Ascending aorta (tissue), 2 donors: Measurements from ENCODE around the gene DYNLT1. TPM values are rescaled to one million over a fixed set of nuclear protein-coding genes. Genes with fewer than 3 reads are reported as not detected.

Experiments used
- DNase-seq, 2 donors: peaks; one replicate each; pipeline ENCODE4 v3.0.0-alpha.2; 2019; ENCODE audit warnings: low spot score in 2 of 2
- H3K27ac ChIP-seq, 2 donors: fragments of 200-600 bp; sonication (generic); one replicate each; pipeline ENCODE4 v1.5.1; 2016 to 2017; ENCODE audit warnings: mild to moderate bottlenecking in 1 of 2
- H3K27me3 ChIP-seq: fragments of 200-600 bp; sonication (generic); one replicate; pipeline ENCODE4 v1.5.1; 2017
- H3K36me3 ChIP-seq, 2 donors: fragments of 200-600 bp; sonication (generic); one replicate each; pipeline ENCODE4 v1.5.1; 2016
- H3K4me1 ChIP-seq, 2 donors: fragments of 200-600 bp; sonication (generic); one replicate each; pipeline ENCODE4 v1.5.1; 2016 to 2017; ENCODE audit warnings: mild to moderate bottlenecking in 1 of 2
- H3K4me3 ChIP-seq, 2 donors: fragments of 200-600 bp; sonication (generic); one replicate each; pipeline ENCODE4 v1.5.1; 2016 to 2017; ENCODE audit warnings: mild to moderate bottlenecking in 1 of 2
- H3K9me3 ChIP-seq, 2 donors: fragments of 200-600 bp; sonication (generic); one replicate each; pipeline ENCODE4 v1.5.1; 2016
- intact Hi-C: fragments of 100-400 bp; cut with DNase I; formaldehyde crosslinking; loops from one replicate; pipeline ENCODE4 v1.15.1; 2023
- total RNA-seq: library from RNA; depleted of rRNA; stranded (reverse); fragments of >200 nt; gene quantifications from one replicate; pipeline ENCODE4 v1.1.0, GENCODE V29; 2016
- TF ChIP-seq, protein P1 (sequence below), 3 experiments: fragments of 200-600 bp in 2 of 3; fragments of 450-650 bp in 1 of 3; sonication (generic) in 2 of 3; IDR thresholded peaks; one replicate each; pipeline ENCODE4 v1.5.1; 2016 to 2019; ENCODE audit warnings: antibody characterized with exemption in 3 of 3, mild to moderate bottlenecking in 1 of 3, moderate library complexity in 1 of 3

DYNLT1 gene
- total RNA-seq, 1 donor from 2014 or later, result 5.7 TPM

- Histone ChIP-seq H3K9me3 (no peaks in the 10 kb centered on the region), H3K27me3 (no peaks in the 10 kb centered on the region), H3K4me3 (no peak overlapping the region), H3K36me3 (peaks cover 7 to 33% of the 10 kb centered on the region in 2 donors), H3K4me1 (peaks cover 3 to 7% of the 10 kb centered on the region in 2 donors), H3K27ac (peak overlapping the region; percentile 28 to 48)
- intact Hi-C loops, result loop anchor here (5.0 kb wide), 1 partner anchor 64 kb away; the partner anchor contains the start of gene TMEM181
- TF ChIP-seq, protein P1, sequence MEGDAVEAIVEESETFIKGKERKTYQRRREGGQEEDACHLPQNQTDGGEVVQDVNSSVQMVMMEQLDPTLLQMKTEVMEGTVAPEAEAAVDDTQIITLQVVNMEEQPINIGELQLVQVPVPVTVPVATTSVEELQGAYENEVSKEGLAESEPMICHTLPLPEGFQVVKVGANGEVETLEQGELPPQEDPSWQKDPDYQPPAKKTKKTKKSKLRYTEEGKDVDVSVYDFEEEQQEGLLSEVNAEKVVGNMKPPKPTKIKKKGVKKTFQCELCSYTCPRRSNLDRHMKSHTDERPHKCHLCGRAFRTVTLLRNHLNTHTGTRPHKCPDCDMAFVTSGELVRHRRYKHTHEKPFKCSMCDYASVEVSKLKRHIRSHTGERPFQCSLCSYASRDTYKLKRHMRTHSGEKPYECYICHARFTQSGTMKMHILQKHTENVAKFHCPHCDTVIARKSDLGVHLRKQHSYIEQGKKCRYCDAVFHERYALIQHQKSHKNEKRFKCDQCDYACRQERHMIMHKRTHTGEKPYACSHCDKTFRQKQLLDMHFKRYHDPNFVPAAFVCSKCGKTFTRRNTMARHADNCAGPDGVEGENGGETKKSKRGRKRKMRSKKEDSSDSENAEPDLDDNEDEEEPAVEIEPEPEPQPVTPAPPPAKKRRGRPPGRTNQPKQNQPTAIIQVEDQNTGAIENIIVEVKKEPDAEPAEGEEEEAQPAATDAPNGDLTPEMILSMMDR (IDR thresholded peaks at IDR 0.05), result no peak
- no peak for DNase-seq
Measured at GRCh38 chr6:158625881-158626305, 18.6 kb downstream of the DYNLT1 start.

- peaks cover 10 to 40% of the 10 kb centered on the region in 2 donors for H3K36me3 ChIP-seq
- peak overlapping the region; percentile 28 to 48 for H3K27ac ChIP-seq
- H3K4me3 ChIP-seq, result no peak overlapping the region
- TF ChIP-seq, protein P1 (IDR thresholded peaks at IDR 0.05), result no peak
- no peaks in the 10 kb centered on the region for H3K27me3 ChIP-seq
- intact Hi-C loops, result loop anchor here (5.0 kb wide), 1 partner anchor 63 kb away; the partner anchor contains the start of gene TMEM181
- peaks cover 0 to 6% of the 10 kb centered on the region in 2 donors for H3K4me1 ChIP-seq
- H3K9me3 ChIP-seq, result no peaks in the 10 kb centered on the region
- no peak for DNase-seq
Measured at GRCh38 chr6:158624684-158625682, 19.6 kb downstream of the DYNLT1 start.

- no peaks in the 10 kb centered on the region for H3K9me3 ChIP-seq
- H3K4me3 ChIP-seq, result no peak overlapping the region
- H3K27me3 ChIP-seq, result no peaks in the 10 kb centered on the region
- DNase-seq, result no peak
- H3K27ac ChIP-seq, result no peak overlapping the region
- TF ChIP-seq, protein P1 (IDR thresholded peaks at IDR 0.05), result no peak
- H3K4me1 ChIP-seq, result peaks cover 0 to 6% of the 10 kb centered on the region in 2 donors
- H3K36me3 ChIP-seq, result peaks cover 11 to 40% of the 10 kb centered on the region in 2 donors
- intact Hi-C loops, result no loop called here
Measured at GRCh38 chr6:158622545-158623190, 21.9 kb downstream of the DYNLT1 start.

- no peak for DNase-seq
- Histone ChIP-seq H3K27me3 (no peaks in the 10 kb centered on the region), H3K9me3 (no peaks in the 10 kb centered on the region), H3K36me3 (peaks cover 11 to 34% of the 10 kb centered on the region in 2 donors), H3K4me1 (peaks cover 0 to 6% of the 10 kb centered on the region in 2 donors), H3K4me3 (no peak overlapping the region), H3K27ac (no peak overlapping the region)
- intact Hi-C loops, result no loop called here
- TF ChIP-seq, protein P1 (IDR thresholded peaks at IDR 0.05), result no peak
Measured at GRCh38 chr6:158621694-158622544, 22.6 kb downstream of the DYNLT1 start.
